ENCODE measurements around the gene MAP1S.

DNA sequence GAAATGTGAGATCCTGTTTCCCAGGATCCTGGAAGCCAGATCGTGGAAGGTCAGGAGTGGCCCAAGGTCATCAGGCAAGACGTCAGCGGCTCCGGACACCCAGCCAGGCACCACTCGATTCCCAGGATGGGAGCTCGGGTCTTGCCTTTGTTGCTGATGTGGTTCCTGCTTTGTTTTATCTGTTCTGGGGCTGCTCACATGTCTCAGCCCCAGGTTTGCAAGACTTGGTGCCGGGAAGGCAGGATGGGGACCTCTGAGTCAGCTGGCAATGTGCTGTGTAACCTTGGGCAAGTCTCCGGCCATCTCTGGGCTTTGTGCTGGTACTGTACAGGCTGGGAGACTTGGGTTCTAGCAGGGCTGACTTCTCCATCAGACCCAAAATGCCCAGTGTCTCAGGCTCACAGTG lies 30.6 kb downstream of the MAP1S start:
- TF ChIP-seq CTCF (IDR thresholded peaks at IDR 0.05) (no peak), POLR2A (IDR thresholded peaks at IDR 0.05) (no peak), EP300 (IDR thresholded peaks at IDR 0.05) (no peak)
